A549 (cell line): ENCODE data around the gene CBFA2T3. TPM values are rescaled to one million over a fixed set of nuclear protein-coding genes. Genes with fewer than 3 reads are reported as not detected.

Experiments used
- ATAC-seq, 2 experiments: fragments of 200-7000 bp in 1 of 2; fragments of >200 bp in 1 of 2; cut with Nextera tagmentation in 1 of 2; cut with Tn5 transposase in 1 of 2; 3 replicates each; pipeline versions ENCODE4 v1.8.0 to v1.9.1; 2018 to 2020; ENCODE audit warnings: mild to moderate bottlenecking in 1 of 2, moderate library complexity in 1 of 2
- CTCF ChIA-PET: fragments of 300-600 bp; sonication (Branson Sonifier 250); formaldehyde crosslinking; extraction: SDS; loops from one replicate; lab custom pipeline; 2021; ENCODE audit warnings: antibody characterized with exemption, inconsistent platforms; lab: Yijun Ruan, JAX
- POLR2A ChIA-PET: fragments of 350-600 bp; formaldehyde crosslinking; extraction: SDS; loops from one replicate; lab custom pipeline; 2021; ENCODE audit warnings: antibody characterized with exemption, inconsistent platforms; lab: Yijun Ruan, JAX
- DNase-seq, 2 experiments: peaks; one replicate each; pipeline versions ENCODE4 v3.0.0 to v3.0.0-alpha.2; 2011 to 2016; ENCODE audit warnings: low read depth in 1 of 2, low spot score in 1 of 2
- FAIRE-seq: peaks from 2 replicates; lab custom pipeline; 2011; peaks lifted over from hg19 to GRCh38; lab: Jason Lieb, UNC
- H3K27ac ChIP-seq, 2 experiments: fragments of >200 bp; sonication (Bioruptor Twin); formaldehyde crosslinking; 3 replicates each; pipeline ENCODE4 v1.5.1; 2016 to 2017
- H3K4me1 ChIP-seq: fragments of >200 bp; sonication (Bioruptor Twin); formaldehyde crosslinking; 3 replicates; pipeline ENCODE4 v1.6.1; 2016
- H3K4me2 ChIP-seq: fragments of >200 bp; sonication (Bioruptor Twin); formaldehyde crosslinking; 3 replicates; pipeline ENCODE4 v1.6.1; 2016
- H3K4me3 ChIP-seq: fragments of >200 bp; sonication (Bioruptor Twin); formaldehyde crosslinking; 3 replicates; pipeline ENCODE4 v1.5.1; 2016
- H3K9me3 ChIP-seq: fragments of >200 bp; sonication (Bioruptor Twin); formaldehyde crosslinking; 3 replicates; pipeline ENCODE4 v1.6.1; 2016
- CBX8 ChIP-seq: fragments of 200-600 bp; sonication (generic); IDR thresholded peaks from 2 replicates; pipeline ENCODE4 v1.6.1; 2016
- CEBPB ChIP-seq, 2 experiments: fragments of >200 bp in 1 of 2; sonication (Bioruptor Twin) in 1 of 2; formaldehyde crosslinking in 1 of 2; IDR thresholded peaks; 2 replicates each; pipeline ENCODE4 v1.6.1; 2012 to 2016
- EHF ChIP-seq: fragments of 250-450 bp; sonication (Bioruptor Pico); IDR thresholded peaks from 2 replicates; pipeline ENCODE4 v1.5.0; 2020; ENCODE audit warnings: mild to moderate bottlenecking
- ESRRA ChIP-seq: fragments of 150-350 bp; IDR thresholded peaks from 2 replicates; pipeline ENCODE4 v1.6.1; 2014; ENCODE audit warnings: mild to moderate bottlenecking, low read length, borderline replicate concordance
- FOXS1 ChIP-seq: fragments of 250-450 bp; sonication (Bioruptor Pico); IDR thresholded peaks from 2 replicates; pipeline ENCODE4 v1.5.0; 2020; ENCODE audit warnings: mild to moderate bottlenecking, moderate library complexity
- HEYL ChIP-seq: fragments of 250-450 bp; sonication (Bioruptor Pico); IDR thresholded peaks from 2 replicates; pipeline ENCODE4 v1.8.0; 2021; ENCODE audit warnings: mild to moderate bottlenecking, moderate library complexity
- HOXB13 ChIP-seq: fragments of 250-450 bp; sonication (Bioruptor Pico); IDR thresholded peaks from 2 replicates; pipeline ENCODE4 v1.5.0; 2020; ENCODE audit warnings: low read depth, mild to moderate bottlenecking, moderate library complexity
- KDM5A ChIP-seq: fragments of 200-600 bp; sonication (generic); IDR thresholded peaks from 2 replicates; pipeline ENCODE4 v1.6.1; 2016; ENCODE audit warnings: antibody characterized with exemption, mild to moderate bottlenecking
- MAFK ChIP-seq: fragments of 450-650 bp; IDR thresholded peaks from 2 replicates; pipeline ENCODE4 v1.6.1; 2014; ENCODE audit not compliant: partially characterized antibody
- POLR2A ChIP-seq: IDR thresholded peaks from 2 replicates; pipeline ENCODE4 v1.6.1; 2012; ENCODE audit warnings: mild to moderate bottlenecking, low read length
- RAD21 ChIP-seq, 2 experiments: fragments of >200 bp in 1 of 2; sonication (Bioruptor Twin) in 1 of 2; formaldehyde crosslinking in 1 of 2; IDR thresholded peaks in 1 of 2; conservative IDR thresholded peaks in 1 of 2; 2 replicates in 1 of 2; 3 replicates in 1 of 2; pipeline ENCODE4 v1.6.1; 2012 to 2018; ENCODE audit warnings: inconsistent platforms in 1 of 2
- RCOR1 ChIP-seq: fragments of 150-350 bp; IDR thresholded peaks from 2 replicates; pipeline ENCODE4 v1.6.1; 2014; ENCODE audit warnings: antibody characterized with exemption, low read length, low read depth
- RFX5 ChIP-seq: fragments of 450-650 bp; IDR thresholded peaks from 2 replicates; pipeline ENCODE4 v1.7.1; 2014; ENCODE audit warnings: antibody characterized with exemption, mild to moderate bottlenecking, moderate library complexity
- RNF2 ChIP-seq: fragments of 200-600 bp; sonication (generic); IDR thresholded peaks from 2 replicates; pipeline ENCODE4 v1.6.1; 2016; ENCODE audit warnings: low read depth, mild to moderate bottlenecking, antibody characterized with exemption, moderate library complexity, borderline replicate concordance
- SREBF2 ChIP-seq: fragments of 450-650 bp; IDR thresholded peaks from 2 replicates; pipeline ENCODE4 v1.6.1; 2014; ENCODE audit warnings: mild to moderate bottlenecking, moderate library complexity
- ZC3H11A ChIP-seq: fragments of 450-650 bp; IDR thresholded peaks from 2 replicates; pipeline ENCODE4 v1.6.1; 2014; ENCODE audit warnings: antibody characterized with exemption, mild to moderate bottlenecking
- ZSCAN20 ChIP-seq: fragments of 250-450 bp; sonication (Bioruptor Pico); IDR thresholded peaks from 2 replicates; pipeline ENCODE4 v1.8.0; 2022; ENCODE audit warnings: mild to moderate bottlenecking, moderate library complexity
- WGBS: methylation state at CpG from one replicate; pipeline ENCODE4 v1.1.6; 2017; ENCODE audit errors: missing lambda C conversion rate; 5-methylcytosine and 5-hydroxymethylcytosine counted together
- polyA plus RNA-seq, 4 experiments: library from polyadenylated mRNA; depleted of rRNA in 3 of 4; stranded (reverse); fragments of >200 nt; fragmentation: RNase III in 1 of 4; extraction: RNeasy Plus Mini Kit Qiagen cat#74134 plus additional on column Dnase treatment in 1 of 4; gene quantifications; 2 replicates in 3 of 4; 3 replicates in 1 of 4; pipeline ENCODE4 v1.2.3, GENCODE V29; 2011 to 2017
- TF ChIP-seq, protein P1 (sequence below): fragments of >200 bp; sonication (Bioruptor Twin); formaldehyde crosslinking; IDR thresholded peaks from 3 replicates; pipeline ENCODE4 v1.6.1; 2016
- TF ChIP-seq, protein P2 (sequence below): fragments of >200 bp; sonication (Bioruptor Twin); formaldehyde crosslinking; IDR thresholded peaks from 2 replicates; pipeline ENCODE4 v1.6.1; 2016
- TF ChIP-seq, protein P3 (sequence below): fragments of 450-650 bp; IDR thresholded peaks from 2 replicates; pipeline ENCODE4 v1.6.1; 2014; ENCODE audit warnings: antibody characterized with exemption
- TF ChIP-seq, protein P4 (sequence below): fragments of 250-450 bp; sonication (Bioruptor Pico); IDR thresholded peaks from 2 replicates; pipeline ENCODE4 v1.5.0; 2021; ENCODE audit warnings: mild to moderate bottlenecking, moderate library complexity, borderline replicate concordance
- TF ChIP-seq, protein P5 (sequence below): fragments of 150-350 bp; IDR thresholded peaks from 2 replicates; pipeline ENCODE4 v1.6.1; 2014; ENCODE audit warnings: low read depth, mild to moderate bottlenecking, low read length

The CBFA2T3 gene
- polyA plus RNA-seq, 2 of the 4 experiments (the other 2 are of a cell fraction), result 0.08 TPM; not detected in 1

DNA sequence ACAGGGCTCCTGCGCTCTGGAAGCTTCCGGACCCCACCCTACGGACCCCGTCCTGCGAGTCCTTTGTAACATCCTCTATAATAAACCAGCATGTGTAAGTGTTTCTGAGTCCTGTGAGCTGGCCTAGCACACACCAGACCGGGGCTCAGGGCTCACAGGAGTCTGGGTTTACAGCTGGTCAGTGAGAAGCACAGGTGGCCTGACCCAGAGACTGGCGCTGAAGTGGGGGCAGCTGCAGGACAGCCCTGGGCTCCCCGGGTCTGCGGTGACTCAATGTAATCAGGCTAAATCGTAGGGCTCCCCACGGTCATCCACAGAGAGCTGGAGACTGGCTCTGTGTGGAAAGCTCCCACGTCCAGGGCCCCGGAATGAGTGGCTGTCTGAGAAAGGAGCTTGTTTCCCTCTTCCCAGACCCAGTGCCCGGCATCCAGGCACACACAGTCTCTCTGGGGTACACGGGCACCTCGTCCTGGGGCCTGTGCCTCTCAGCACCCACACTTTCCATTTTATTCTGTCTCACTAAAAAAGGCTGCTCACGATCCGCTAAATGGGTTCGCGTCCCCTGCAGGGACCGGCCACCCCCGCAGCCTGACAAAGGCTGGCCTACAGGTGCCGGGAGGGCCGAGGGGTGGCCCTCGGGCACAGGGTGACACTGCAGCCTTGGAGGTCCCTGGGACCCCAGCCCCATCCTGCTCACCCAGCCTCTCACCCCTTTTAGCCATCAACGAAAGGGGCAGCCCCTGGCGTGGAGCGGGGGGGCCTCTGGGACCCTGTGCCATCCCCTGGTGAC, 18.9 kb upstream of the CBFA2T3 start (continued):
- TF ChIP-seq POLR2A (no peak), RAD21 (conservative IDR thresholded peaks at IDR 0.05 in 1 of 2, IDR thresholded peaks at IDR 0.05 in 1 of 2) (no peak), MAFK (no peak)

DNA sequence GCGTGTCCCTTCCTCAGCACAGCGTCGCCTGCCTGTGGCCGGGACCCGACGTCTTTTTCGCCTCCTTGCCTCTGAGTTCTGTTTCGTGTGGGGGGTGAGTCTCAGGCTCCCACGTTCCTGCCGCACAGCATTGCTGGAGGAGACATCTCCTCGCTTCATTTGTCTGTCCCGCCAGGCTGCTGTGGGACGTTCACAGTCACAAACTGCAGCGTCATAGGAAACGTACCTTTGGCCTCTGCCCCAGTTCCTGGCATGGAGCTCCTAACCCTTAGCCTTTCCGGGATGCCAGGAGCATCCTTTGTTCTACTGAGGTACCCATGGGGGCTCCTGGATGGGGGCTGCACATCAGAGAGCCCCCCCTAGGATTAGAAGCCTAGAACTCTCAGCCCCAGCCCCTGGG, 18.2 kb upstream of the CBFA2T3 start:
- TF ChIP-seq ESRRA (no peak), HOXB13 (CRISPR knock-in tag) (no peak), EHF (no peak), RCOR1 (no peak), SREBF2 (no peak), HEYL (CRISPR knock-in tag) (no peak), CEBPB (IDR thresholded peaks at IDR 0.05) (no peak), CBX8 (no peak), ZC3H11A (no peak), KDM5A (no peak), ZSCAN20 (CRISPR knock-in tag) (no peak)
- TF ChIP-seq, protein P1, sequence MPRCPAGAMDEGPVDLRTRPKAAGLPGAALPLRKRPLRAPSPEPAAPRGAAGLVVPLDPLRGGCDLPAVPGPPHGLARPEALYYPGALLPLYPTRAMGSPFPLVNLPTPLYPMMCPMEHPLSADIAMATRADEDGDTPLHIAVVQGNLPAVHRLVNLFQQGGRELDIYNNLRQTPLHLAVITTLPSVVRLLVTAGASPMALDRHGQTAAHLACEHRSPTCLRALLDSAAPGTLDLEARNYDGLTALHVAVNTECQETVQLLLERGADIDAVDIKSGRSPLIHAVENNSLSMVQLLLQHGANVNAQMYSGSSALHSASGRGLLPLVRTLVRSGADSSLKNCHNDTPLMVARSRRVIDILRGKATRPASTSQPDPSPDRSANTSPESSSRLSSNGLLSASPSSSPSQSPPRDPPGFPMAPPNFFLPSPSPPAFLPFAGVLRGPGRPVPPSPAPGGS, result no peak
- TF ChIP-seq, protein P2, sequence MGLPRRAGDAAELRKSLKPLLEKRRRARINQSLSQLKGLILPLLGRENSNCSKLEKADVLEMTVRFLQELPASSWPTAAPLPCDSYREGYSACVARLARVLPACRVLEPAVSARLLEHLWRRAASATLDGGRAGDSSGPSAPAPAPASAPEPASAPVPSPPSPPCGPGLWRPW, result no peak
- TF ChIP-seq, protein P3, sequence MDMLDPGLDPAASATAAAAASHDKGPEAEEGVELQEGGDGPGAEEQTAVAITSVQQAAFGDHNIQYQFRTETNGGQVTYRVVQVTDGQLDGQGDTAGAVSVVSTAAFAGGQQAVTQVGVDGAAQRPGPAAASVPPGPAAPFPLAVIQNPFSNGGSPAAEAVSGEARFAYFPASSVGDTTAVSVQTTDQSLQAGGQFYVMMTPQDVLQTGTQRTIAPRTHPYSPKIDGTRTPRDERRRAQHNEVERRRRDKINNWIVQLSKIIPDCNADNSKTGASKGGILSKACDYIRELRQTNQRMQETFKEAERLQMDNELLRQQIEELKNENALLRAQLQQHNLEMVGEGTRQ, result no peak
- TF ChIP-seq, protein P4, sequence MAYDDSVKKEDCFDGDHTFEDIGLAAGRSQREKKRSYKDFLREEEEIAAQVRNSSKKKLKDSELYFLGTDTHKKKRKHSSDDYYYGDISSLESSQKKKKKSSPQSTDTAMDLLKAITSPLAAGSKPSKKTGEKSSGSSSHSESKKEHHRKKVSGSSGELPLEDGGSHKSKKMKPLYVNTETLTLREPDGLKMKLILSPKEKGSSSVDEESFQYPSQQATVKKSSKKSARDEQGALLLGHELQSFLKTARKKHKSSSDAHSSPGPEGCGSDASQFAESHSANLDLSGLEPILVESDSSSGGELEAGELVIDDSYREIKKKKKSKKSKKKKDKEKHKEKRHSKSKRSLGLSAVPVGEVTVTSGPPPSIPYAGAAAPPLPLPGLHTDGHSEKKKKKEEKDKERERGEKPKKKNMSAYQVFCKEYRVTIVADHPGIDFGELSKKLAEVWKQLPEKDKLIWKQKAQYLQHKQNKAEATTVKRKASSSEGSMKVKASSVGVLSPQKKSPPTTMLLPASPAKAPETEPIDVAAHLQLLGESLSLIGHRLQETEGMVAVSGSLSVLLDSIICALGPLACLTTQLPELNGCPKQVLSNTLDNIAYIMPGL (CRISPR knock-in tag), result no peak
- TF ChIP-seq, protein P5, sequence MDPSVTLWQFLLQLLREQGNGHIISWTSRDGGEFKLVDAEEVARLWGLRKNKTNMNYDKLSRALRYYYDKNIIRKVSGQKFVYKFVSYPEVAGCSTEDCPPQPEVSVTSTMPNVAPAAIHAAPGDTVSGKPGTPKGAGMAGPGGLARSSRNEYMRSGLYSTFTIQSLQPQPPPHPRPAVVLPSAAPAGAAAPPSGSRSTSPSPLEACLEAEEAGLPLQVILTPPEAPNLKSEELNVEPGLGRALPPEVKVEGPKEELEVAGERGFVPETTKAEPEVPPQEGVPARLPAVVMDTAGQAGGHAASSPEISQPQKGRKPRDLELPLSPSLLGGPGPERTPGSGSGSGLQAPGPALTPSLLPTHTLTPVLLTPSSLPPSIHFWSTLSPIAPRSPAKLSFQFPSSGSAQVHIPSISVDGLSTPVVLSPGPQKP, result no peak
- TF ChIP-seq, all 56 proteins: peak for 0
- ATAC-seq (no peak), DNase-seq (no peak), FAIRE-seq (no peak)
- H3K4me3 ChIP-seq, result no peak overlapping the region
- H3K9me3 ChIP-seq, result peaks cover 29% of the 10 kb centered on the region
- no peaks in the 10 kb centered on the region for H3K4me1 ChIP-seq
- WGBS, result 79% methylated on average over 15 of the region's 16 CpGs
- ChIA-PET POLR2A (no interaction called here), CTCF (no interaction called here)
- no peak overlapping the region for H3K27ac ChIP-seq
- H3K4me2 ChIP-seq, result no peak overlapping the region

DNA sequence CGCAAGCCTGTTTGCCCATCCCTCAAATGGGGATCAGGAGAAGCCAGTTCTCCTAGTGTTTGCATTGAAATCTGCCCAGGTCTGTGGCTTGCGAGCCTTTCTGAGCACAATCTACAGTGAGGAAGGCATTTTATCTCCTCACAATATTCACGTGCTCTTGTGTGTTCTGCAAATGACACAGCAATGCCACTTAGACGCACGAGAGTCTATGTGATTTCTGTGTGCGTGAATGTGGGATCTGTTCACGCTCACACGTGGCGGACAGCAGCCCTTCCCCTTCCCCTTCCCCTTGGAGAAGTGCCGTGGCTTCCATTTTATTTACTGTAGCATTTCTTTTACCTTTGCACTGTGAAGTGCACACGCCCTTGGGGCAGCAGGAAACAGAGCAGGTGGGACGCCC, 17.7 kb upstream of the CBFA2T3 start:
- Histone ChIP-seq H3K9me3 (peaks cover 25% of the 10 kb centered on the region), H3K4me1 (no peaks in the 10 kb centered on the region), H3K27ac (no peak overlapping the region), H3K4me2 (no peak overlapping the region), H3K4me3 (no peak overlapping the region)
- ATAC-seq (no peak), DNase-seq (no peak), FAIRE-seq (no peak)
- TF ChIP-seq RNF2 (no peak), RFX5 (no peak), FOXS1 (CRISPR knock-in tag) (no peak), ZSCAN20 (CRISPR knock-in tag) (no peak)
- WGBS, result 56% methylated on average over 12 of the region's 12 CpGs
- ChIA-PET CTCF (no interaction called here), POLR2A (no interaction called here)
